ENCODE measurements around the gene PARM1. TPM values are rescaled to one million over a fixed set of nuclear protein-coding genes. Genes with fewer than 3 reads are reported as not detected.

The PARM1 gene
- total RNA-seq, 1 donor from 2014 or later = 6.4 TPM

DNA sequence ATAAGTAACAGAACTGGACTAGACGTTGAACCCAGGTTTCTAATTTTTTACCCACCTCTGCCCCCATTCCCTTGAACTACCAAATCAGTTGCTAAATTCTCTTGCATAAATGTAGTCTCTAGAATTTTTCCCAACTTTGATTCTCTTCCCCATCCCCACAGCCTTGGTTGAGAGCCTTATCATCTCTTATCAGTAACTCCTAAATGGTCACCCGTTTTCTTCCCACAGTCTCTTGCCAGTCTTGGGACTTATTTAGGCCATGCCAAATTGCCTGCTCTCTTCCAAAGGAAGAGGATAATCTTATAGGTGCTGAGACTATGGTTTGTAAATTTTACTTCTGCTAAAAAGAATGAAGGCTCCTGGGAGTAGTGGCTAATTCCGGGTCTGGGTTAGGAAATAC, 13.3 kb downstream of the PARM1 start:
- TF ChIP-seq, protein P1, sequence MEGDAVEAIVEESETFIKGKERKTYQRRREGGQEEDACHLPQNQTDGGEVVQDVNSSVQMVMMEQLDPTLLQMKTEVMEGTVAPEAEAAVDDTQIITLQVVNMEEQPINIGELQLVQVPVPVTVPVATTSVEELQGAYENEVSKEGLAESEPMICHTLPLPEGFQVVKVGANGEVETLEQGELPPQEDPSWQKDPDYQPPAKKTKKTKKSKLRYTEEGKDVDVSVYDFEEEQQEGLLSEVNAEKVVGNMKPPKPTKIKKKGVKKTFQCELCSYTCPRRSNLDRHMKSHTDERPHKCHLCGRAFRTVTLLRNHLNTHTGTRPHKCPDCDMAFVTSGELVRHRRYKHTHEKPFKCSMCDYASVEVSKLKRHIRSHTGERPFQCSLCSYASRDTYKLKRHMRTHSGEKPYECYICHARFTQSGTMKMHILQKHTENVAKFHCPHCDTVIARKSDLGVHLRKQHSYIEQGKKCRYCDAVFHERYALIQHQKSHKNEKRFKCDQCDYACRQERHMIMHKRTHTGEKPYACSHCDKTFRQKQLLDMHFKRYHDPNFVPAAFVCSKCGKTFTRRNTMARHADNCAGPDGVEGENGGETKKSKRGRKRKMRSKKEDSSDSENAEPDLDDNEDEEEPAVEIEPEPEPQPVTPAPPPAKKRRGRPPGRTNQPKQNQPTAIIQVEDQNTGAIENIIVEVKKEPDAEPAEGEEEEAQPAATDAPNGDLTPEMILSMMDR (IDR thresholded peaks at IDR 0.05; ENCODE audit: unreplicated experiment) = no peak
- DNase-seq (ENCODE audit: low spot score, unreplicated experiment) = no peak
- Mint-ChIP-seq H3K27ac (no peak overlapping the region), H3K36me3 (ENCODE audit: insufficient read depth) (no peaks in the 10 kb centered on the region), H3K4me1 (ENCODE audit: low read depth) (peaks cover 13% of the 10 kb centered on the region), H3K4me3 (ENCODE audit: low read depth) (no peak overlapping the region), H3K27me3 (no peaks in the 10 kb centered on the region), H3K9me3 (ENCODE audit: low read depth) (peaks cover under 1% of the 10 kb centered on the region)

DNA sequence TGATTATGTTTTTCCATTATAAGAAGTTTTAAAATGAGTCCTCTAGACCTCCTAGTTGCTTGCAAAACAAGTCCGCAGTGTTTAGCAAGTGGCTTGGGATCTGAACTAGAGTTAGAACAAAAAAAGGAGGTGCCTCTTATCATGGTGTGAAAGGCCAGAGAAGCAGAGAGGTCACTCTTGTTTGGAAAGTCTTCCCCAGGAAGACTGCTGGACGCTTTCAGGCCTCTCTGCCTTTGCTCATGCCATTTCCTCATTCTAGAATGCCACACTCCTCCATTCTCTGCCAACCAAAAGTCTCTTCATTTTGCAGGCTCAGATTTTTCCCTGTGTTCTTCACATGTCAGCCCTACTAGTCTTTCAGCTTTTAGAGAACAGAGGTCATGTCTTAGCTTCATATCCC, 14.9 kb downstream of the PARM1 start:
- H3K4me3 Mint-ChIP-seq (ENCODE audit: low read depth) = no peak overlapping the region

DNA sequence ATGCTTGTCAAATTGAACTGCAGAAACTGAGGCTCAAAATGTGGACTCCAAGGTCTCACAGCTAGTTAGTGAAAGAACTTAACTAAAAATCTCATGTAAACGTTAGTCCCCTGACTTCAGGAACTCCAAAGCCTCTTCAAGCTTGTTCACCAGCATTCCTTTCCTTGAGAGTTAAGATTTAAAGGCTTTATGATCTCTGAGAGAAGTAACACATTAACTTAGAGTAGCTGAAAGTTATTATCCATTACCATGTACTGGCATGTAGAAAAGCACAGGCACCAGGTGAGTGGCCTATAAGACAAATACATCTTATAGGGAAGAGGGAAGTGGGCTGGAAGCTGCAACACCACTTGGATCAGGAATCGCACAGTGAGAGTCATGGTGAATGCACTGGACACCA, 15.3 kb downstream of the PARM1 start:
- Mint-ChIP-seq H3K9me3 (ENCODE audit: low read depth) (no peaks in the 10 kb centered on the region), H3K27me3 (no peaks in the 10 kb centered on the region), H3K36me3 (ENCODE audit: insufficient read depth) (no peaks in the 10 kb centered on the region), H3K4me1 (ENCODE audit: low read depth) (peaks cover 13% of the 10 kb centered on the region), H3K4me3 (ENCODE audit: low read depth) (no peak overlapping the region), H3K27ac (peak overlapping the region; percentile 71)
- no peak for DNase-seq (ENCODE audit: low spot score, unreplicated experiment)
- TF ChIP-seq, protein P1 (IDR thresholded peaks at IDR 0.05; ENCODE audit: unreplicated experiment) = no peak

More for the DNA sequence above, 14.9 kb downstream of the PARM1 start:
- no peaks in the 10 kb centered on the region for H3K36me3 Mint-ChIP-seq (ENCODE audit: insufficient read depth)
- H3K27me3 Mint-ChIP-seq = no peaks in the 10 kb centered on the region
- H3K9me3 Mint-ChIP-seq (ENCODE audit: low read depth) = no peaks in the 10 kb centered on the region
- TF ChIP-seq, protein P1 (IDR thresholded peaks at IDR 0.05; ENCODE audit: unreplicated experiment) = no peak
- H3K27ac Mint-ChIP-seq = peak overlapping the region; percentile 71
- peaks cover 13% of the 10 kb centered on the region for H3K4me1 Mint-ChIP-seq (ENCODE audit: low read depth)
- no peak for DNase-seq (ENCODE audit: low spot score, unreplicated experiment)

DNA sequence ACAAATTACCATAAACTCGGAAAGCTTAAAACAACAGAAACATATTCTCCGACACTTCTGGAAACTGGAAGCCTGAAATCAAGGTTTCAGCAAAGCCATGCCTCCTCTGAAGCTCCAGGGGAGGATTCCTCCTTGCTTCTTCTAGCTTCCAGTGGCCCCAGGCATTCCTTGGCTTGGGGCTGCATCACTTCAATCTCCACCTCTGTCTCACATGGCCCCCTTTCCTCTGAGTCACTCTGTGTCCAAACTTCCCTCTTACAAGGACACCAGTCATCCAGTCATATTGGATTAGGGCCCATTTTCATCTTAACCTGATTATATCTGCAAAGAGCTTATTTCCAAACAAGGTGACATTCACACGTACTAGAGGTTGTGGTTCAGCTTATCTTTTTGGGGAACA, 17.3 kb downstream of the PARM1 start:
- Mint-ChIP-seq H3K9me3 (ENCODE audit: low read depth) (no peaks in the 10 kb centered on the region), H3K36me3 (ENCODE audit: insufficient read depth) (no peaks in the 10 kb centered on the region), H3K4me1 (ENCODE audit: low read depth) (peaks cover 13% of the 10 kb centered on the region), H3K4me3 (ENCODE audit: low read depth) (no peak overlapping the region), H3K27ac (no peak overlapping the region), H3K27me3 (no peaks in the 10 kb centered on the region)
- no peak for DNase-seq (ENCODE audit: low spot score, unreplicated experiment)
- TF ChIP-seq, protein P1 (IDR thresholded peaks at IDR 0.05; ENCODE audit: unreplicated experiment) = no peak

DNA sequence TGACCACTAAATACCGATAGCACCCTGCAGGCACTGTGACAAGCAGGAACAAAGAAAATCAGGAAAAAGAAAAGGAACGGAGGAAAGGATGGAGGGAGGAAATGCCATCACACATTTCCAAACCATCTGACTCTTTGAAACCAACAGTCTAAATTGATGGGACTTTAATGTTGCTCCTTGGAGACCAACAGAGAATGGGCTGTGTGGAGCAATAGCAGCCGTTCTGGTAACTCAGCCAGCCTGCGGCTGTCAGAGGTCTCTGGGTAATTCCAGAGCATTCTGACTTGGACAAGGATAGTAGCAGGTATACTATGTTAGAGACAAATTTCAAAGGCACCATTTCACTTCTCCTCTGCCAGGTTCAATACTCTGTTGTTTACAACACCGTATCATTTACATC, 18.0 kb downstream of the PARM1 start:
- TF ChIP-seq, protein P1 (IDR thresholded peaks at IDR 0.05; ENCODE audit: unreplicated experiment) = no peak
- H3K36me3 Mint-ChIP-seq (ENCODE audit: insufficient read depth) = no peaks in the 10 kb centered on the region
- H3K27me3 Mint-ChIP-seq = no peaks in the 10 kb centered on the region
- DNase-seq (ENCODE audit: low spot score, unreplicated experiment) = no peak
- no peak overlapping the region for H3K27ac Mint-ChIP-seq
- H3K9me3 Mint-ChIP-seq (ENCODE audit: low read depth) = no peaks in the 10 kb centered on the region
- peaks cover 13% of the 10 kb centered on the region for H3K4me1 Mint-ChIP-seq (ENCODE audit: low read depth)
- no peak overlapping the region for H3K4me3 Mint-ChIP-seq (ENCODE audit: low read depth)
